EH (cell line): ENCODE measurements around the gene PPT2.
A peak's percentile ranks its signal among the peaks of the same experiment; 100 is the strongest.

Experiments used
- DNase-seq: peaks from one replicate; pipeline ENCODE4 v3.0.0-alpha.2; 2015; ENCODE audit warnings: low read depth

PPT2 gene

DNA sequence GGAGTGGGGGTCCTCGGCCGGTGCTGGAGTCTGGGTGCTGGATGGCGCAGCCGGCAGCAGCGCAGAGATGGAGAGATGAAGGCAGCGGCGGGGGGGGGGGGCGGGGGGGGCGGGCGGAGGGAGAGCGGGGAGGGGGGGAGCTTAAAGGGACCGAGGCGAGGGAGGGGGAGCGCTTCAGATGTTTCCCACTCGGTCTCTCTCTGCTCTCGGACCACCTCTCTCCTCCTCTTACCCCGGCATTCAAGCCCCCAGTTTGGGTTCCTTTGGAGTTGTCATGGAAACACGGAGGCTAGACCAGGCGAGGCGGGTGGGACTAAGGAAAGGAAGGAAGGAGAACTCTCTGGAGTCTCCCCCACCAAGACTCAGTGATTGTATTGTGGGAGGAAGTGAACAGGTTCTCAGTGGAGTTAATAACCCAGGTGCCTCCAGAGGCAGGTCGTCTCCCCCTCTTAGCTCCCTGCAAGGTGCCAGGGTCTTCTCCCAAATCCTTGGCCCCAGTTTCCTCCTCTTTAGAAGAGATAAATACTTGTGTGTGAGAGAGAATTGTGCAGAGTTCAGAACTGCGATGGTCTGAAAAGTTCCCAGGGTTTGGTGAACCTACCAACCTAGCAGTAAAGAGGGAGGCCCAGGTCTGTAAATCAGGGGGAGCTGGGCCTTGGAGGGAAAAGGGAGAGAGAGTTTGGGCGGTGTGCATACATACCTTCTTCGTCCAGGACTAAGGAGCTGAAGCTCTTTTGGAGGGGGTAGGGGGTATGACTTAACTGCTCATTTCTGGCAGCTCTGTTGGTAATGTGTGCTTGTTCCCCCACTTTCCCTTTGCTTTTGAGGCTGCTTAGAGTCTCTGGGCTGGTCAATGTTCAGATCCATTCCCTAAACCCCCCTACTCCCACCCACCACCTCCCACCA is 1.8 kb upstream of the PPT2 start, which contains the start of gene PRRT1:
PRRT1 (minus strand) TSS at position 77 of the 906 bp plus-strand sequence. CDS start 112 bp downstream, outside the sequence.
- DNase-seq = peak; percentile 34

DNA sequence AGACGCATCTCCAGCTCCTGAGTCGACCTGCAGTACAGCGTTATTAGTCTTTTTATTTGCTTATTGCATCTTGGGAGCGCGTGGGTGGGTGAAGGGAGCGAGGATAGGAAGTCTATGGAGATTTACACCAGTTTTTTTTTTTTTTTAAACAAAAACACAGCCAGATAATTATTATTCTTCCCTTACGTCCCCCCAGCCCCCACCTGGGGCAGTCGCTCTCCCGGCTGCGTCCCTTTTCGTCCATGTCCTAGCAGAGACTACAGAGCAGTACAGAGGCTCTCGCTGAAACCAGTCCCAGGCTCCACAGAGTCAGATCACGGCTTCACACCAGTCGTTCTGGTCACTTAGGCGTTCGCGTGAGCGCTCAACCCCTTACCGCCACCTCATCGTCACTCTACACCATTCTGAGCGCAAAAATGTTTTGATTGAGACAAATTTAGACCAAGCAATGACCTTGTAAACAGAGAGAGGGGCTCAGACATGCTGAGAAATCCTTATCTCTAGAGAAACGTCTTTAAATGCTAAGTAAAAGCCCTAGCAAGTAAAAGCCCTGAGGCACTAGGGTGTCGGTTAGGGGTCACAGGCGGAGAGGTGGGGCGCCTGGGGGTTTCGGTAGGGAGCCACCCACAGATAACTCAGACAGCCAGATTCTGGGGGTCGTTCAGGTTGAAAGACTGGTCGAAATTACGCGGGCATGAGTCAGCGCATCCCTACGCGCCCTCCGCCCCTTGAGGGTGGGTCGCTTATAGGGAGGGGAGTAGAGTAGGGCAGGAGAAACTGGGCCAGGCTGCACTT is 975 bp upstream of the PPT2 start:
- DNase-seq = peak; percentile 75

GRCh38 chr6:32154514-32155161 is 697 bp downstream of the PPT2 start:
- peak; percentile 72 for DNase-seq

- no peak for DNase-seq
These were observed 3.0 kb downstream of the PPT2 start for GRCh38 chr6:32156891-32157290.

- no peak for DNase-seq
These were observed 4.1 kb downstream of the PPT2 start for GRCh38 chr6:32158052-32158451.

GRCh38 chr6:32163559-32164258 is 9.8 kb downstream of the PPT2 start:
- no peak for DNase-seq

- DNase-seq = no peak
These were observed 10.4 kb downstream of the PPT2 start, which contains the start of gene EGFL8 for GRCh38 chr6:32164295-32164694. Gene EGFL8, plus strand, starts transcription at chr6:32164595. Its CDS starts 1,571 bp downstream, at chr6:32166166.

- DNase-seq = no peak
These were observed 12.6 kb downstream of the PPT2 start for GRCh38 chr6:32166411-32167061.

DNA sequence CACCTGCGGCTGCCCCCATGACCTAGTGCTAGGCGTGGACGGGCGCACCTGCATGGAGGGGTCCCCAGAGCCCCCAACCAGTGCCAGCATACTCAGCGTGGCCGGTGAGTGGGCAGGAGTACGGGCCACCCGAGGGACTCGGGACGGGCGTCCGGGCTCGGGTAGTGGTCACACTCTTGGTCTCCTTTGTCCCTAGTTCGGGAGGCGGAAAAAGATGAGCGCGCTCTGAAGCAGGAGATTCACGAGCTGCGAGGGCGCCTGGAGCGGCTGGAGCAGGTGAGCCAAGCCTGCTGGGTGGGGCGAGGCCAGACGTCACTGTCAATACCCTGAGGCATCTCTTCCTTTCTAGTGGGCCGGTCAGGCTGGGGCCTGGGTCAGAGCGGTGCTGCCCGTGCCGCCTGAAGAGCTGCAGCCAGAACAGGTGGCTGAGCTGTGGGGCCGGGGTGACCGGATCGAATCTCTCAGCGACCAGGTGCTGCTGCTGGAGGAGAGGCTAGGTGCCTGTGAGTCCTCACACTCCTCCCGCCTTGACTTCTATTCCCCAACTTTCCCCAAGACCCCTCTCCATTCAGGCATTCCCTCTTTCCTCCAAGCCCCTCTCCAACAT is 13.3 kb downstream of the PPT2 start:
- DNase-seq = no peak

GRCh38 chr6:32167761-32168262 is 13.9 kb downstream of the PPT2 start:
- no peak for DNase-seq

GRCh38 chr6:32168350-32168749 is 14.4 kb downstream of the PPT2 start:
- DNase-seq = no peak

GRCh38 chr6:32168807-32169591 is 15.1 kb downstream of the PPT2 start:
- DNase-seq = peak; percentile 46

DNA sequence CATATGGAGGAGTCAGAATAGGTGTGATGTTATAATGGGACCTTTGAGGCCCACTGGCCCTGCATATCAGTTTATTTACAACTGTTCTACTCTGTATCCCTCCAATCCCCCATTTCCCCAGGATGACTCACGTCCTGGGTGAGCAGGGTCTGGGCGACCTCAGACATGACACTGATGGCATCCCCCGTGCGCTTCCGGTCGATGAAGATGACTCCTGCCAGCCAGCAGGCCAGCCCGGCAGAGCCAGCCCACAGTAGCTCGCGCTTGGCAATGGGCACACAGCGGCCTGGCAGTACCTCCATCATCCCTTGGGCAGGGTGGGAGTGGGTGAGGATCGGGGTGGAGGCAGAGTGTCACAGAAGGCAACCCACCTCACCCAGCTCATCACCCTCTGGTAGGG is 16.4 kb downstream of the PPT2 start:
- peak; percentile 29 for DNase-seq

DNA sequence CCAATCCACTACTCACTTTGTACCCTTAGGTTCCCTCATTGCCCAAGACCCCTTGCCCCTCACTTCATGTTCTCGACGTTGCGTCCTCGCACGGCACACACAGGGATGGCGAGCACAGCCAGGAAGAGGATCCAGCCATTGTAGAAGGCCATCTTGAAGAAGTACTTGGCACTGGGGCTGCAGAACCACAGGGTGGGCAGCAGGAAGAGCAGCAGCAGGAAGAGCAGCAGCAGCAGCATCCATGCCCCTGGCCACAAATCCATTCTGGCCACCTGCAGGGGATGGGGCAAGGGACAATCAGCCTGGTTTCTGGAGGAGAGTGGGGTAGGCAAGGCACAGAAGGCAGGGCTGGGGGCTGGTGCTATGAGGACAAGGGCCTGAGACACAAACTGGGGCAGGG is 17.3 kb downstream of the PPT2 start:
- DNase-seq = no peak

DNA sequence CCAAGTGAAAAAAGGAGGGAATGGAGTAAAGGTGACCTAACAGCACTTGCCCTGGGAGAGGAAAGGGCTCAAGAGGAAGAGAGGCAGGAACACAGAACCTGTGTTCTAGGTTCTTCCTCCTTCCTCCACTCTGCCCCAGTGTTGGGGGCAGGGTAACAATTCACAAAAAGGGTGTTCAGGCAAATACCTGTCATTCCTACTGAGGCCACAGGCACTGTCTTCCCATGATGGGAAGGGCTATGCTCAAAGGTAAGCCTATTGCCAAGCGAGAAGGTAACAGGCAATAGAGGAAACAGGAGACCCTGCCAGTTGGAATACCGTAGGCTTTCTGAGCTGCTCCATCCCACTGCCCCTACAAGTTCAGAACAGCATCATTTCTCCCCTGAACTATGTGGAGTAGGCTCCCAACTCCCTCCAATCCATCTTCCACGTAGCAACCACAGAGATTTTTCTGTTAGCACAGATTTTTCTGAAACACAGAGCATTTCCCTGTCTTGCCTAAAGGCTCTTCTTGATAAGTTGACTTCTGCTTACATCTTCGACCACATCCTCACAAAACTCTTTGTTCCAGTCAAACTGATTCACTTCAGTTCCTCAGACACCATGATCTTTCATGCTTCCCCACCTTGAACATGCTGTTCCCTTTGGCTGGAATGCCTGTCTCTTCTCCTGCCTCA is 19.2 kb downstream of the PPT2 start:
- DNase-seq = no peak

DNA sequence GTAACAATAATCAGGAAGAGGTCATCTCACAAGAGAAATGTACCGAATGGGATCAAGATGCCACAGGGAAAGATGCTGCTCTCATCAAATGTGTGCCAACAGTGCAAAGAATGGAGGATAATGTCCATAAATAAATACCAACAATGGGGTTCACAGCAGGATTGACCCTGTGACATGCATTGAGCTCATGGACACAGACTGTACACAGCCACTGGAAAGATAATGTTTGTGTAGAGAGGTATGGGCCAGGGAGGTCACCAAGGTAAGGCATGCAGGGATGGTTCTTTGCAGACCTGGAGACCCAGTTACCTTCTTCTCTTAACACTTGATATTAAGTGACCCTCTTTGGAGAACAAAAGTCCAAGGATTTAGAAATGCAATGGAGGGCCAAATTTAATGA is 20.5 kb downstream of the PPT2 start:
- DNase-seq = no peak

DNA sequence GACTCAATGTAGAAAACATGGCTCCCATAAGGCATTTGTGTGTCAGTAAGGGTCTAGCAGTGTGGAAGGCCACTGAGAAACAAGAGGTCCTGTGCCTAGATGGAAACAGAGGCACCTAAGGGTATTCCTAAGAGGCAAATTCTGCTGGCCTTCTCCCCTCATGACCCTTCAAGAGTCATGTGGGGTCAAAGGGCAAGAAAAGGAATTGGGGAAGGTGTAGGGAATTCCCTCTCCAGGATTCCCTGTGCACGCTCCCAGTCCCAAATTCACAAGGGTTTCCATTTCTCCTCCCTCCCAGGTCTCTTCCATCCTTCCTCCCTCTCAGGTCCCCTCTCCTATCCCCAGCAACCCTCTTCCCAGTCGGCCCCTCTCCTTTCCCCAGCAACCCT is 21.4 kb downstream of the PPT2 start:
- no peak for DNase-seq

- peak; percentile 98 for DNase-seq
These were observed 22.0 kb downstream of the PPT2 start, which contains the start of gene AGPAT1 for GRCh38 chr6:32175711-32176475. Gene AGPAT1, minus strand, starts transcription at chr6:32176084. Its CDS starts 4,588 bp downstream, at chr6:32171496.
